ENCODE measurements around the gene NFATC1. TPM values are rescaled to one million over a fixed set of nuclear protein-coding genes. Genes with fewer than 3 reads are reported as not detected.
A peak's percentile ranks its signal among the peaks of the same experiment; 100 is the strongest.

NFATC1 gene
- total RNA-seq, 1 donor from 2014 or later, result 21.9 TPM

DNA sequence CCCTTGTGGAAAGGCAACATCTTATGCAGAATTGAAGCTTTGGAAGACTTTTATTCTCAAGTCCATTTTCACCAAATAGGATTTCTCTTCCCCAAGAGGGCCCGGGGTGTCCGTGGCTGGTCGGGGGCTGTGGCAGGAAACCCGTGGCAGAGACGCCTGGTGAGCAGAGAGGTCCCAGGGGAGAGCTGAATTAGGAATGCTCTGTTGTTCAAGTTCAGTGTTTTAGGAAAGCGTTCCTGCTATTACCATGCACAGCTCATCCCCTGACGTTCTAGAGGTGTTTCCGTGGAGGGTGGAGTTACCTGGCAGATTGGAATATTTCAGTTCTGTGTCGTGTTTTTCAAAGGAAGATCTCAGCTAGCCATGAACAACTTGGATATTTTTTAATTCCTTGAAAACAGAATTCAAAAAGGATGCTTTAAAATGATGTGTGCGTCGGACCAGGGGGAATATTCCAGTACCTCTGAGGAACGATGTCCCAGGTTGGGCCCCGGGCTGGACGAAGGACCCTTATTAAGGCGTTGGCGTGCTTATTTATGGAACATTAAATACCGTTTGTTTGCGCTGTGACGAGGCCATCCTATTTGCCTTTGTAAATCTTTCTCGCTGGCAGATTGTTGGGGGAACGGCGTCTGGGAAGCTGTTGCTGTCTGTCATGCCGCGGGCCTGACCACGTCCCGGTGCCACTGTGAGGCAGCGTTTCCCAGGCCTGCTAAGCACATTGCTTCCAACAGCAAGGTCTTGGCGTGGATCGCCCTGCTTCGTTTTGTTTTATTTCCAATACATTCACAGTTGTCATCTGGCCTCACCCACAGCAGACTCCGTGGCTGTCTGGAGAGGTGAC, 8.2 kb downstream of the NFATC1 start:
- no peak overlapping the region for H3K4me3 ChIP-seq
- H3K27ac ChIP-seq, result peak overlapping the region; percentile 64
- H3K4me1 ChIP-seq, result peaks cover 44% of the 10 kb centered on the region
- no peaks in the 10 kb centered on the region for H3K9me3 ChIP-seq
- no peaks in the 10 kb centered on the region for H3K36me3 ChIP-seq
- intact Hi-C loops (cut with DNase I), result no loop called here
- TF ChIP-seq POLR2AphosphoS5 (IDR thresholded peaks at IDR 0.05; ENCODE audit: insufficient read depth in 1 of 2, low read depth in 1 of 2), result no peak
- TF ChIP-seq POLR2A (IDR thresholded peaks at IDR 0.05), result no peak
- TF ChIP-seq, protein P1, sequence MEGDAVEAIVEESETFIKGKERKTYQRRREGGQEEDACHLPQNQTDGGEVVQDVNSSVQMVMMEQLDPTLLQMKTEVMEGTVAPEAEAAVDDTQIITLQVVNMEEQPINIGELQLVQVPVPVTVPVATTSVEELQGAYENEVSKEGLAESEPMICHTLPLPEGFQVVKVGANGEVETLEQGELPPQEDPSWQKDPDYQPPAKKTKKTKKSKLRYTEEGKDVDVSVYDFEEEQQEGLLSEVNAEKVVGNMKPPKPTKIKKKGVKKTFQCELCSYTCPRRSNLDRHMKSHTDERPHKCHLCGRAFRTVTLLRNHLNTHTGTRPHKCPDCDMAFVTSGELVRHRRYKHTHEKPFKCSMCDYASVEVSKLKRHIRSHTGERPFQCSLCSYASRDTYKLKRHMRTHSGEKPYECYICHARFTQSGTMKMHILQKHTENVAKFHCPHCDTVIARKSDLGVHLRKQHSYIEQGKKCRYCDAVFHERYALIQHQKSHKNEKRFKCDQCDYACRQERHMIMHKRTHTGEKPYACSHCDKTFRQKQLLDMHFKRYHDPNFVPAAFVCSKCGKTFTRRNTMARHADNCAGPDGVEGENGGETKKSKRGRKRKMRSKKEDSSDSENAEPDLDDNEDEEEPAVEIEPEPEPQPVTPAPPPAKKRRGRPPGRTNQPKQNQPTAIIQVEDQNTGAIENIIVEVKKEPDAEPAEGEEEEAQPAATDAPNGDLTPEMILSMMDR (IDR thresholded peaks at IDR 0.05), result no peak
- no peaks in the 10 kb centered on the region for H3K27me3 ChIP-seq
- DNase-seq (ENCODE audit: extremely low spot score in 2 of 2), result no peak

DNA sequence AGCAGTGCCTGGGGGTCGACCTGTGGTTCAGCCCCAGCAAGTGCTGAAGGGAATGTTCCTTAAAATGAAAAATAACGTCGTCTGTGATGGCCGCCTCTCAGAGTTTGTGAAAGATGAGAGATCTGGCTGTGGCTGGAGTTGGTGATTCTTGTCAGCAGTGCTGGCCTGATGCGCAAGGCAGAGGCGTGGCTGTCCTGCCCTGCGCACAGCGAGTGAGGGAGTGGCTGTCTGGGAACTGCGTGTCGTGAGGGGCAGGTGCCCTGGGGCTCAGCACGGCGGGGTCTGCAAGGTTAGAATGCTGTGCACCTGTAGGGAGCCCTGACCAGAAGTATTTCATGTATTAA, 8.8 kb downstream of the NFATC1 start:
- intact Hi-C loops (cut with DNase I), result no loop called here
- TF ChIP-seq POLR2A (IDR thresholded peaks at IDR 0.05) (no peak), POLR2AphosphoS5 (IDR thresholded peaks at IDR 0.05; ENCODE audit: insufficient read depth in 1 of 2, low read depth in 1 of 2) (no peak)
- TF ChIP-seq, protein P1 (IDR thresholded peaks at IDR 0.05), result no peak
- Histone ChIP-seq H3K4me1 (peaks cover 38% of the 10 kb centered on the region), H3K36me3 (no peaks in the 10 kb centered on the region), H3K9me3 (no peaks in the 10 kb centered on the region), H3K27me3 (no peaks in the 10 kb centered on the region), H3K4me3 (no peak overlapping the region), H3K27ac (no peak overlapping the region)
- DNase-seq (ENCODE audit: extremely low spot score in 2 of 2), result no peak

DNA sequence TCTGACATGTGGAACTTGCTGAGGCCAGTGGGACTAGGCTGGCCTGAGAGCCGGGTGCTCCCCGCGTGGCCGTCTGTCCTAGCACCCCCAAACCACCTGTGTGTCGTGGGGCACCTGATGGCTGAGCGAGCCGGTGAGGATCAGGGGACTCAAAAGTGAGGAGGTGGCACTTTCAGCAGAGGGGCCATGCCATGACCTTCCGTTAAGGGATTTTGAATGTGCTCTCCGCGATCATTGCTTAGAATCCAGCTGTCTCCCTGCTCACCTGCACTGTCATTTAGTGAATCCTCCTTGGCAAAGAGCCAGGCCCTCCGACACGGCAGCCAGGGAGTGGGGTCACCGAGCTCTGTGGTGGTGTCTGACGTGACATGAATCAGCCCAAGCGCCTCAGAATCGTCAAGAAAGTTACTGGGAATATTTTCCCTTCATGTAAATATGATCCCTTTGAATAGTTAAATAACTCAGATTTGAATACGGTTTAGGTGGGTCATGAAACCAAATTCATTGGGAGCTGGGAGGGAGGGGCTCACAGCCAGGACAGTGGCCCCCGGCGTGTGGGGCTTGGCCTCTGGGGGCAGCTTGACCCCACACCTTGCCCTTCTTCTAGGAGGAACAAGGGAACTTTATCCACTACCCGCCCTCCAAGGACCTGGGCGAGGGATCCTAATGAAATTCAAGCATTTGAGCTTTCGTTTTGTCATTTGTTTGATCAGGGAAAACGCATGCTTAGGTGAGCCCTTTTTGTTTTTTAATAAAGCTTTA, 9.5 kb downstream of the NFATC1 start:
- intact Hi-C loops (cut with DNase I), result no loop called here
- Histone ChIP-seq H3K4me3 (no peak overlapping the region), H3K4me1 (peaks cover 35% of the 10 kb centered on the region), H3K27me3 (no peaks in the 10 kb centered on the region), H3K9me3 (no peaks in the 10 kb centered on the region), H3K36me3 (no peaks in the 10 kb centered on the region), H3K27ac (peak overlapping the region; percentile 57)
- TF ChIP-seq, protein P1 (IDR thresholded peaks at IDR 0.05), result no peak
- TF ChIP-seq POLR2A (IDR thresholded peaks at IDR 0.05), result no peak
- no peak for TF ChIP-seq POLR2AphosphoS5 (IDR thresholded peaks at IDR 0.05; ENCODE audit: insufficient read depth in 1 of 2, low read depth in 1 of 2)
- no peak for DNase-seq (ENCODE audit: extremely low spot score in 2 of 2)

DNA sequence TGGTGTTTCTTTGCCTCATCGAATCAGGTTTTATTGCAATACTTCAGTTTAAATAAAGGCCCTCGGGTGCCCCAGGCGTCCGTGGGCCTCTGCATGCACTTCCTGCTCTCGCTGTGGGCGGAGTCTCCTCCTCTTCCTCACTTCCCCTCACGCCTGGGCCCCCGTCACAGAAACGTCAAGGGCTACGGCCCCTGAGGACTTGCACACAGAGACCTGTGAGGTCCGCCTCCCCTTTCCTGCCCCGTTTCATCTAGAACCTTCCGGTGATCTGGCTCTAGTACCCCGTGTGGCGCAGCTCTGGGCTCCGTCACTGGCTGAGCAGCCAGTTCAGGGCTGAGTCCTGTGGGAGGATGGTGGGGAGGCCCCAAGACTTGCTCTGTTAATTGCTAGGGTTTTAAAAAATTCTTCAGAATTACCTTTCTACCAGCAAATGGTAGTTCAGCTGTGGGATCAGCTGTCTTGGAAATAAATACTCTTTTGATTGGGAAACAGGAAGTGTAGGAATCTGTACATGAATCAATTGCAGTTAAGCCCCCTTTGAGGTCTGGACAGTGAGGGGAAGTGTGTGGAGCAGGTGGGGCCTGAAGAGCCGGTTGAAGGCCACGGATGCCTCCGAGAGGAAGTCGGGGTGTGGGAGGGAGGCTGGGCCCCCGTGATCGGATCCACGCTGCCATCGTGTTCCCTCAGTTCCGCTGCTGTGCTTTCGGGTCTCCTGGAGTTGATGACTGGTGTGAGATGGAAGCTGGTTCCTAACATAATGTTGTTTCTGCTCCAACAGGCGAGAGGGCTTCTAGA, 10.2 kb downstream of the NFATC1 start:
- H3K36me3 ChIP-seq, result peaks cover 0 to 6% of the 10 kb centered on the region in 2 donors
- intact Hi-C loops (cut with DNase I), result no loop called here
- TF ChIP-seq POLR2A (IDR thresholded peaks at IDR 0.05) (no peak), POLR2AphosphoS5 (IDR thresholded peaks at IDR 0.05; ENCODE audit: insufficient read depth in 1 of 2, low read depth in 1 of 2) (peak in 1 of 2 donors; percentile 52)
- no peak overlapping the region for H3K4me3 ChIP-seq
- peaks cover 35% of the 10 kb centered on the region for H3K4me1 ChIP-seq
- no peaks in the 10 kb centered on the region for H3K9me3 ChIP-seq
- no peaks in the 10 kb centered on the region for H3K27me3 ChIP-seq
- no peak for DNase-seq (ENCODE audit: extremely low spot score in 2 of 2)
- peak overlapping the region; percentile 57 for H3K27ac ChIP-seq

DNA sequence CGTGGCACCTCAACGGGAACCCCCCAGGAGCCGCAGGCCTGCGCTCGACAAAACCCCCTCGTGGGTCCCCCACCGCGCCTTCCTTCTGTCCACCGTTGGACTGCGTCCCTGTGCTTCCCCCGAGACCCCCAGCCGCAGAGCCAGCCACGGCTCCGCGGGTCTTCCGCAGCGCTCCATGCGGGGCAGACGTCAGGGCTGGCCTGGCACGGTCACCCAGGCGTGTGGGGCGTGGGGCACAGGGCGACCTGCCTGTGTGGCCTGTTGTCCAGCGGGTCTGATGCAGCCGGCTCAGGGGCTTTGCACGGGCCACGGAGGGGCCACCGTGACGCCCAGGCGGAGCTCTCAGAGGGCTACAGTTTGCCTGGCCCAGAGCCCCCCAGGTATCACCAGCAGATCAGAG, 11.0 kb downstream of the NFATC1 start:
- Histone ChIP-seq H3K4me3 (no peak overlapping the region), H3K27ac (no peak overlapping the region), H3K4me1 (peaks cover 34% of the 10 kb centered on the region), H3K9me3 (no peaks in the 10 kb centered on the region), H3K27me3 (no peaks in the 10 kb centered on the region), H3K36me3 (peaks cover 0 to 9% of the 10 kb centered on the region in 2 donors)
- TF ChIP-seq POLR2AphosphoS5 (IDR thresholded peaks at IDR 0.05; ENCODE audit: insufficient read depth in 1 of 2, low read depth in 1 of 2) (no peak), POLR2A (IDR thresholded peaks at IDR 0.05) (no peak)
- TF ChIP-seq, protein P1 (IDR thresholded peaks at IDR 0.05), result no peak
- DNase-seq (ENCODE audit: extremely low spot score in 2 of 2), result no peak
- intact Hi-C loops (cut with DNase I), result no loop called here

Data from vagina (tissue), 2 donors.